Lung (tissue), 12 donors: ENCODE data around the gene CDHR4. TPM values are rescaled to one million over a fixed set of nuclear protein-coding genes. Genes with fewer than 3 reads are reported as not detected.
"Not testable (repeated sequence)": the region's sequence is repeated elsewhere in the genome, so short reads cannot be mapped to it uniquely, and the experiment has no call there.

Experiments used
- ATAC-seq: fragments of 200-7000 bp; cut with Tn5 transposase; one replicate; pipeline ENCODE4 v1.9.1; 2020; ENCODE audit warnings: moderate number of reproducible peaks; ENCODE audit not compliant: insufficient read depth, low FRiP score
- DNase-seq, 3 donors: peaks; one replicate each; pipeline ENCODE4 v3.0.0-alpha.2; 2013 to 2017
- H3K27ac ChIP-seq, 2 donors: one replicate each; pipeline ENCODE4 v1.5.1; 2013; ENCODE audit warnings: mild to moderate bottlenecking in 2 of 2, moderate library complexity in 2 of 2, control low read depth in 1 of 2, inconsistent platforms in 1 of 2, low read depth in 1 of 2, low read length in 1 of 2
- H3K27me3 ChIP-seq, 3 donors: one replicate each; pipeline ENCODE4 v1.5.1; 2013; ENCODE audit warnings: low read length in 2 of 3; ENCODE audit not compliant: control insufficient read depth in 3 of 3, insufficient read depth in 3 of 3
- H3K36me3 ChIP-seq, 4 donors: one replicate each; pipeline ENCODE4 v1.5.1; 2013; ENCODE audit warnings: low read length in 4 of 4, mild to moderate bottlenecking in 1 of 4, moderate library complexity in 1 of 4; ENCODE audit not compliant: control insufficient read depth in 4 of 4, insufficient read depth in 4 of 4
- H3K4me1 ChIP-seq, 5 donors: one replicate each; pipeline ENCODE4 v1.5.1; 2013; ENCODE audit warnings: low read length in 5 of 5, mild to moderate bottlenecking in 2 of 5, moderate library complexity in 1 of 5; ENCODE audit not compliant: control insufficient read depth in 5 of 5, insufficient read depth in 5 of 5
- H3K4me3 ChIP-seq: one replicate; pipeline ENCODE4 v1.5.1; 2013; ENCODE audit warnings: mild to moderate bottlenecking, control low read depth, moderate library complexity
- H3K9ac ChIP-seq, 2 donors: one replicate each; pipeline ENCODE4 v1.5.1; 2013; ENCODE audit warnings: low read length in 2 of 2, control low read depth in 1 of 2; ENCODE audit not compliant: insufficient read depth in 1 of 2
- H3K9me3 ChIP-seq, 4 donors: one replicate each; pipeline ENCODE4 v1.5.1; 2013; ENCODE audit warnings: low read length in 3 of 4, mild to moderate bottlenecking in 1 of 4, moderate library complexity in 1 of 4; ENCODE audit not compliant: control insufficient read depth in 4 of 4, insufficient read depth in 3 of 4
- CTCF ChIP-seq: IDR thresholded peaks from 2 replicates; pipeline ENCODE4 v1.5.1; 2012; ENCODE audit warnings: mild to moderate bottlenecking; ENCODE audit errors: control extremely low read depth, extremely low read depth
- WGBS, 2 donors: extraction: QIAGEN DNeasy Blood & Tissue Kit; methylation state at CpG; one replicate each; pipeline ENCODE4 v1.1.7; 2013; 5-methylcytosine and 5-hydroxymethylcytosine counted together
- polyA plus RNA-seq, 2 donors: library from polyadenylated mRNA; stranded (reverse); fragments of 200-250 nt; gene quantifications; one replicate each; pipeline ENCODE4 v1.2.1, GENCODE V29; 2013
- total RNA-seq, 2 donors: library from RNA; depleted of rRNA in 1 of 2; stranded (reverse); fragments of >200 nt in 1 of 2; gene quantifications; one replicate each; pipeline ENCODE4 v1.2.1, GENCODE V29; 2014 to 2021
- donor health status: control.
- donor health status: control.
- donor health status: Bipolar disorder and iron deficiency.
- donor health status: healthy.
- donor health status: DM: yes; HTN: yes; CAD: no.

The CDHR4 gene
- total and polyA plus RNA-seq, 4 donors, result 6.3 to 27.0 (median 8.8) TPM

- no peak for ATAC-seq
- H3K9me3 ChIP-seq, result no peaks in the 10 kb centered on the region
- no peaks in the 10 kb centered on the region for H3K27me3 ChIP-seq
- peaks cover 0 to 13% (median 10%) of the 10 kb centered on the region in 4 donors for H3K36me3 ChIP-seq
- no peak for TF ChIP-seq CTCF
- H3K9ac ChIP-seq, result no peak overlapping the region
- DNase-seq, result no peak
- H3K4me1 ChIP-seq, result peaks cover 0 to 12% (median 8%) of the 10 kb centered on the region in 5 donors
- no peak overlapping the region for H3K4me3 ChIP-seq
- WGBS, 2 donors, result 83 to 91% methylated on average over 5 of the region's 5 CpGs
- no peak overlapping the region for H3K27ac ChIP-seq
These were observed 18.1 kb downstream of the CDHR4 start for GRCh38 chr3:49781415-49782199.

GRCh38 chr3:49780975-49781365 is 18.7 kb downstream of the CDHR4 start:
- WGBS, 2 donors, result 82 to 83% methylated on average over 9 of the region's 9 CpGs
- not testable (repeated sequence) for H3K9me3 ChIP-seq, H3K9ac ChIP-seq, ATAC-seq, H3K27me3 ChIP-seq, H3K4me3 ChIP-seq, DNase-seq, H3K27ac ChIP-seq
- Histone ChIP-seq H3K36me3 (peaks cover 0 to 15% (median 10%) of the 10 kb centered on the region in 4 donors), H3K4me1 (peaks cover 0 to 12% (median 8%) of the 10 kb centered on the region in 5 donors)

- Histone ChIP-seq H3K4me1 (peaks cover 0 to 11% (median 5%) of the 10 kb centered on the region in 5 donors), H3K9me3 (no peaks in the 10 kb centered on the region), H3K9ac (no peak overlapping the region), H3K27ac (peak overlapping the region in 1 of 2 donors; percentile 73), H3K36me3 (peaks cover 0 to 15% (median 11%) of the 10 kb centered on the region in 4 donors), H3K27me3 (no peaks in the 10 kb centered on the region), H3K4me3 (no peak overlapping the region)
- ATAC-seq (no peak), DNase-seq (no peak)
- no peak for TF ChIP-seq CTCF
- 65 to 67% methylated on average over 4 of the region's 4 CpGs for WGBS, 2 donors
These were observed 19.3 kb downstream of the CDHR4 start for GRCh38 chr3:49780080-49780974.
